ENCODE results near the gene PTX4.

PTX4 gene

DNA sequence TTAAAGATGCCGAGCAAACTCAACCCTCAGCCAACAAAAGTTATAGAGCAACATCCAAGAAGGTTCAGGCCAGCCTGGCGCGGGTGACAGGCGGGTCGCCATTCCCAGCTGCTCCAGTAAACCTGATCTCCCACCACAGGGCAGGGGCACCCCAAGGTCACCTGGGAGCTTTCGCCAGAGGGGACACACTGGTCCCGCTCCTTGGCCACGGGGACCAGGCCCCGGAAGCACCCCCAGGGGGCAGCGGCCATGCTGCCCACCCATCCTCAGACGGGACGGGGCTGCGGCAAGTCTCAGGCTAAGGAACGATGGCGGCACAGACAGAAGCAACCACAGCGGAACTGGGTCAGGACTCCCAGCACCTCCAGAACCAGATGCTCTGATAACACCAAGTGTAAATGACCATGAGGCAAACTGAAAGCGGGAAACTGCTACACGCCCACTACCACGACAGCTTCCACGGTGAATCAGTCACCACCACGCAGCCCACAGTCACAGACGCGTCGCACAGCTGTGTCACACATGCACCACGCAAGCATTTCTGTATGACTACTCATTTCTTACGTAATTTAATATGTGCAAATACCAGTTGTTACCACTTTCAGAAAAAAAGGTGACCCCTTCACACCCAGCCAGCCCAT, 30.3 kb downstream of the PTX4 start:
- DNase-seq = no peak

- no peak for DNase-seq
Observed at GRCh38 chr16:1457489-1458245, 31.1 kb downstream of the PTX4 start.

DNA sequence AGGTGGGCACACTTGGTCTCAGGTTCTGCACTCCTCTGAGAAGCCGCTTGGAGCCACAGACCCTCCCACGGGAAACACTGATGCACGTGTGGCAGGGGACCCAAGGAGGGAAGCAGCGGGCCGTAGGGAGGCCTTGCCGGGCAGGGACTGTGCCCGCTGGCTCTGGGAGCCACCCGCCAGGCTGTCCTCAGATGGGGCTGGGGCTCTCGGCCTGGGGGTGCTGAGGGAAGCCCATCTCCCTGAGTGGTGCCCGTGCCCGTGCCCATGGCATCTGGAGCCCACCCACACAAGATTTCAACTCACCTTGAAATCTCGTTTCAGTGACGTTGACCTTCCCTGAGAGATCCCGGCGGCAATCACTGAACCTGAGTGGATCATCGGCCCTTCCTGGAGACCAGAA, 31.8 kb downstream of the PTX4 start:
- no peak for DNase-seq

- no peak for DNase-seq
Observed at GRCh38 chr16:1455190-1456171, 33.3 kb downstream of the PTX4 start.

DNA sequence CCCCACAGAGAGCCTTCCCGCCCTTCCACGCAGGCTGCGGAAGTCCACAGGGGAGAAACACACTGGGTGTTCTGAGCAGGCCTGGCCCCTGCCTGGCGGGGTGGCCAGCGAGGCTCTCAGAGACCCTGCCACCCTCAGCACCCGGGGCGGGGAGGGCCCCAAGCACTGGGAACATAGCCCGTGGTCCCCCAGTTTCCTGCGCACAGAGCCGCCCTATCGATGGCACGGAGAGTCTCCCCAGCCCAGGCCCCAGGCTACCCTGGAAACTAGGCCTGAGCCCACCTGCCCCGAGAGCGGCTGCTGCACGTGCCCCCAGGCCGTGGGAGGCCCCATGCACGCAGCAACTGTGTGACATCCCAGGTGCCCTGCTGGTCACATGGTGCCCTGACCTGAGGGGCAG, 34.2 kb downstream of the PTX4 start:
- DNase-seq = no peak

GRCh38 chr16:1453316-1453715, 35.4 kb downstream of the PTX4 start:
- no peak for DNase-seq

DNA sequence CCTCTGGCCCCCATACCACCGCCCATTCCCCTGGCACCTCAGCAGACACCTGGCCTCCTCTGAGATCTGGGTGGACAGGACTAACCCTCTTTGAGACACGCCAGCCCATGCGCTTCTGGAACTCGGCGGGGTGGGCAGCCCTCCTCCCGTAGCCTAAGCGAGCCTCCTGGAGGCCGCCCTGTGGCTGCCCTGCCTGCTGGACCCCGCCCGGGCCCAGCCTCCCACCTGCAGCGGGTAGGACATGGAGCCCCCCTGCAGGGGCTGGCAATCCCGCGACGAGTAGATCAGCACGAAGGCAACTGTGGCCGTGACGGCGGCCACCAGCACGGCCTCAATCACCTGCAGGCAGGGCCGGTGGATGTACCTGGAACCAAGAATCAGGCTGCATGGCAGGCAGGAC, 36.2 kb downstream of the PTX4 start:
- DNase-seq = no peak

DNA sequence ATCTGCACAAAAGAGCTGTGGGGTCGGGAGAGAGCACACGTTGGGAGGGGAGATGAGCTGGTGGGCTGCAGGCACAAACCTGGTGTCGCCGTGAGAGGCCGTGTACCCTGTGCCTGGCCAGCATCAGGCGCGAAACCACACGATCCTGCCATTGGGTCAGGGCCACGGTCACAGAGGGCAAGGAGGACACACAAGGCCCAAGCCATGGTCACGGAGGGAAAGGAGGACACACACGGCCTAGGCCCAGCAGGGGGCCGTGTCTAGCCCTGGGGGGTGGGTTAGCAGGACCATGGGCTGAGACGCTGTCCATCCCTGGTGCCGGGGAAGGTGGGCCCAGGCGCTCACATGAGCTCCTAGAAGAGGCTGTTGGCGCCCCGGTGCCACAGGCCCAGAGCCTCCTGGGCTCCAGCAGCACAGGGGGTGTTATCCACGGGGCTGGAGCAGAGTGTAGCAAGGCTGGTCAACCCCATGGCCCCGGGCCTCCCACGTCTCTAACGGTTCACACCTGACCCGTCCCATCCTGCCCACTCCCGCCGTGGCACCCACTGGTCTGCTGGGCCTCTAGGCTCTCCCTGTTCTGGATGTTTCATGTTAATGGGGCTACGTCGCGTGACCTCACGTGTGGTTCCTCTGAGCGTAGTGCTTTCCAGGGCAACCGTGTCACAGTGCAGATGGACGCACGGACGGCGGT, 36.9 kb downstream of the PTX4 start:
- DNase-seq = no peak

- no peak for DNase-seq
Observed at GRCh38 chr16:1450841-1451240, 37.9 kb downstream of the PTX4 start.

DNA sequence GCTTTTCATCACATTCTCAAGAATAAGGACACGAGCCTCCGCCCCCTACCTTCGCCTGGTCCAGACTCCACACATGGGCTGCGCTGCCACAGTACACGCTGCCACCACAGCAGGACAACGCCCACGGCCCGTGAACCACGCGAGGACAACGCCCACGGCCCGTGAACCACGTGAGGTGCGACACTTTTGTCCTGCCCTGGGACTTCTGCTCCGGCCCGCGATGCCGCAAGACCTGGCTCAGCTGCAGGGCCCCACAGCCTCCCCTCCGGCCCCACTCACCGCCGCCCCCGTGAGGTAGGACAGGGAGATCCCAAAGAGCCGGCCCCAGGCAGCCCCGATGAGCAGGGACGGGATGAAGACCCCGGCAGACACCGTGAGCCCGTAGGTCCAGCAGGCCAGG, 38.5 kb downstream of the PTX4 start:
- no peak for DNase-seq

- no peak for DNase-seq
Observed at GRCh38 chr16:1449201-1449788, 39.4 kb downstream of the PTX4 start.

GRCh38 chr16:1448536-1449116, 40.1 kb downstream of the PTX4 start:
- no peak for DNase-seq

DNA sequence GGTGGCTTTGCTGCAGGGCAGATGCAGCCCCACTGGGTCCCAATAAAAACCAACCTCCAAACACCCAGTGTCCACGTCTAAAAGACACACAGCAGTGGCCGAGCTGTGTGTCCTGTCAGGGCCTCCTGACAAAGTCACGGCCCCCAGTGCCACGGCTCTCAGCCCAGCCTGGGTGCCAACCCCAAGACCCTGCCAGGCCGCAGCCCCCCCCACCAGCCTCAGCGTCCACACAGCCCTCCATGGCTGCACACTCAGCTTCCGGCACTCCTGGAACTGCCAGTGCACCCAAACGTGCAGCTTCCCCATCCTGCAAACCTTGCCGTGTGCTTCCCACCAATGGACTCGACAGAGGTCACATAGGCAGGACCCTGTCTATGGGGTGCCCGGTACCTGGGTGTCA, 40.8 kb downstream of the PTX4 start:
- DNase-seq = no peak

DNA sequence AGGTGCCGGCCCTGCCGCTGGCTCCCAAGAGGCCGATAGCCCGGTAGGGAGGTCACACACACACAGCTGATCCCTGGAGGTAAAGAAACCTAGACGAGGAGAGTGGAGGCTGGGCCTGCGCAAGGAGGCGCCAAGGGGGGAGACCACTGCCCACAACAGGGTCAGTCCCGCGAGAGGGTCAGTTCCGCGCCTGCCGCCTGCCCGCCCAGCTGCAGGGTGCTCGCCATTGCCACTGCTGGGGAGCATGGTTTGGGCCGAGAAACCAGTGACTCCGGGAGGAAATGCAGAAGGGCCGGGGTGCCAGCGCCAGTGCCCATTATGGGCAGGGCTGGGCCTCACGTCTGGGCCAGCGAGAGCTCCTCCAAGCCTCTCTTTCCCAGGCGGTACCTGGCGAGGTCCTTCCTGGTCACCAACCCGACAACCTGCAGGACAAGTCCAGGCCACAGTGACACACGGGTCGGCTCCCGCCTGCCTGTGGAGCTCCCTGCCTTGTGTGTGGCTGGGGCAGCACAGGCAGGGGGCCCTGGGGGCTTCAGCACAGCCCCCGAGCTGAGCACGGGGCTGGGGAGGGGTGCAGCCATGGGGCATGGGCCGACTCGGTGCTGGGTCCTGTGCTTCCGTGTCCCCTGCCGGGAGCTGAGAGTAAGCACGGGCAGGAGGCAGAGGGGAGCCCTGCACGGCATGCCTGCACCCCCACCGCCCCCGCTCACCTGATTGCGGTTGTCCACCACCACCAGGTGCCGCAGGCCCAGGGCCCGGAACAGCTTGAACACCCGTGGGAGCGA, 42.3 kb downstream of the PTX4 start:
- DNase-seq = no peak

DNA sequence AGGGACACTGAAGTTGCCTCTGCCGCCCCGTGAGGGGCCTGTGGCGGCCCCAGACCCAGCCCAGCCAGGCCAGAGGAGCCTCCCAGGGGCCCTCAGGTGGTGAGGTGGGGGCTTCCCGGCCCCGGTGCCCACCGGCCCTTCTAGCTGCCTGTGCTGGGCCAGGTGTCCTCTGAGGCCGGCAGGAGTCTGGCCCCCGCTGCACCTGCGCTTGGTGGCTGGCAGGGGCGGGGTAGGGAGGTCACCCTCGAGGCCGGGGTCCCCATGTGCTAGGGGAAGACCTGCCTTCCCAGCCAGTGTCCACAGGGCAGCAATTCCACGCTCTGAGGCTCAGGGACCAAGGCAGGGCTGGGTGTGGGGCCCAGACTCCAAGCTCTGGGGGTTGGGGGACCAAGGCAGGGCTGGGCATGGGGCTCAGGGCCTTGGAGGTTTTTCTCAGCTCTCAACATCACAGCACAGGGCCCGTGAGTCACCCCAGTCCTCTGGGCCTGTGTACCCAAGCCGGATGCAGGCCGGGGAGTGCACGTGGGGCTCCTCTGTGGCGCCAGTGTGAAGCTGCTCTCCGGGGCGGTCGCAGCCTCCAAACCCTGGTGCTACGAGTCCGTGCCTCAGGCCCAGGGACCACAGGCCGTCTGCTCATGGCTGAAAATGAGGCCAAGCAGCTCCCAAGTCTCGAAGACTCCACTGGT, 43.1 kb downstream of the PTX4 start:
- no peak for DNase-seq

DNA sequence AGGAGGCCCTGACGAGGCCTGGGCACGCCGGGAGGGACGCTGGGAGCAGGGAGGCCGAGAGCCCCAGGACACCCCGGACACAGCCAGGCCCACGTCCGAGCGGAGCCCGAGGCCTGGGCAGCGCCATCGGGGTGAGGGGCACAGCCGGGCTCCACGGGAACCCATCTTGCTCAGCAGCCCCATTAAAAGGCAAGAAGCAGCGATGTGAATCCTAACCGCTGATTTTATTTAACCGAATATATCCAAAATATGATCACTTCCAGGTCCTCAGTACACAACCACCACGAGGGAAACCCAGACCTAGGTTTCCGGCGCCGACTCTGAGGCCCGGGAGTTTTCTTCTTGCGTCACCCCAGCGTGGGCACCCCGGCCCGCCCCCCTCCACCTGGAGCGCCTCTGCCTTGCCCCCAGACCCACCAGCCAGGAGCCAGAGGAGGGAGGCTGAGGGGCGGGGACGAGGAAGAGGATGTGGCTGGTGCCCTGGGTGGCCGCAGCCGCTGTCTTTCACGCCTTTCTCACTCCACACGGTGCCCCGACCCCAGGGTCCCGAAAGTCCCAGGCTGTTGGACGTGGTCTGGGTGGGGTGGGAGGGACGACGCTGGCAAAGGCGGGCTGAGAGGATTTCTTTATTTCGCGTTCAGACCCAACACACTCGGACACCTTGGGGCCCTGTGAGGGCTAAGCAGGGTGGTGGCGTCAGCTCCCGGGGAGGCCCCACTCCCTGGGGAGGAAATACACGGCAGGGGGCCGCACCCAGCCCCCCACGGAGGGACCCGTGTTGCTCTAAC, 43.8 kb downstream of the PTX4 start:
- DNase-seq = no peak

DNA sequence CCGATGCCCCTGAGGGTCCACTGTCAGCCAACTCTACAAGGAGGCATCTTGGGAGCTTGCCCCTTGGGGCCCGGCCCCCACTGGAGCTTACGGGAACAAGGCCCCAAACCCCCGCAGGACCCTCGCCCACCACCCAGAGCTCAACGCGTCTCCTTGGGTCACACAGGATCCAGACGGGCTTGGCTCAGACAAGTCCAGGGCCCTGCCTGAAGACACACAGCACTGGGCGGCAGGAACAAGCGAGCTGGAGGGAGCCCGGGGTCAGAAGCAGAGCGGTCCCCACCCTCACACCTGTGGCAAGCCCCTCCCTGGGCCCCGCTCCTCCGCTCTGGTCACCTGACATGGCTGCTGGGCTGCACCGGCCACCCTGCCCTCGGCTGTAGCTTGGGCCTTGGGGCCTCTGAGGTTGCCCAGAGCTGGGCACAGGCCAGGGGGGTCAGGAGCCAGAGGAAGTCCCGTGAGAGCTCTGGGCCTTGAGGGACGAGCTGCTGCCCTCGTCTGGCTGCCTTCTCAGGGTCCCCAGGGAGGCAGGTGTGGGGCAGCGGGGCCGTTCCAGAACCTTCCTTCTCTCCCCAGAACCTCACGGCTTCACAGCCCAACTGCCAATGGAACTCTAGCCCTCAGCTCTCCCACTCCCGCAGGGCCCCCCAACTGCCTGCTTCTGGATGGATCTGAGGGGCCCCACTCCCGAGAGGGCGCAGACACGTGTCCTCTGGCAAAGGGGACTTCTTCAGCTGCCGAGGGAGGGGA, 44.6 kb downstream of the PTX4 start, which contains the start of gene CCDC154:
CCDC154 (minus strand) TSS at position 577 of the 750 bp plus-strand sequence; CDS start at position 343, 234 bp downstream.
- DNase-seq = no peak

- no peak for DNase-seq
Observed at GRCh38 chr16:1443403-1443973, 45.3 kb downstream of the PTX4 start.

DNA sequence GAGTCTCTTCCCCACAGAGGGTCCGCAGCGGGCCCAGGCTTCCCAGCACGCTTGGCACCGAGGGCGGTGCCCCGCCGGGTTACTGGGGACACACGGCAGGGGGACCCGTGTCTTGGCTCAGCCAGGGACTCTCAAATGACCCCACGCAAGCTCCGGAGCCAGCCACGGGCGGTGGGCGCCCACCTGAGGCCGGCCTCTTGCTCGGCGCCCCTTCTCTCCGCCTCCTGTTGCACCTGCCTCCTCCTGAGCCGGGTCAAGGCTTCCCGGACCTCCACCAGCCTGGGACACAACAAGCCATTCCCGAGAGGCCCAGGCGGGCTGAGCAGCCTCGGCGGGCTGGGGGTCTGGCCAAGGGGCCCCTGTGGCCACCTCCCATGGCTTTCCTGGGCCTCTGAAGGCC, 46.0 kb downstream of the PTX4 start:
- DNase-seq = no peak
